Limb (tissue), 2 donors: Measurements from ENCODE around the gene GARRE1.
"Not testable (repeated sequence)": the region's sequence is repeated elsewhere in the genome, so short reads cannot be mapped to it uniquely, and the experiment has no call there.

Experiments
- DNase-seq, 2 donors: peaks; one replicate each; pipeline ENCODE4 v3.0.0-alpha.2; 2016; ENCODE audit errors: extremely low spot score in 2 of 2

The GARRE1 gene

DNA sequence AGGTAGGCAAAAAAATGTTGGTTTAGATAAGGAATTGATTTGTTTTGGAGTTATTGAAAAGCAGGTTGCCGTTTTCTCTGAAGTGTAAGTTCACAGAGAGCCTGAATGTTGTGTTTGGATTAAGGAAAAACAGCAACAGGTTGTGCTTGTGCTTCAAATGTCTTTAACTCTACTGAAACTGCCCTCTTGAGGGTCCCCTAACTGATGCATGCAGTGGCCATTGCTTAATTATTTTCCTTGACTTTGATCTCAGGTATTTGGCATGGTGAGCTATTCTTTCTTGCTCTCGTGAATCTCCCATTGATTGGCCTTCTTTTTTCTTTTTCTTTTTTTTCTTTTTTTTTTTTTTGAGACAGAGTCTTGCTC lies 3.2 kb downstream of the GARRE1 start:
- no peak for DNase-seq

GRCh38 chr19:34259367-34260095 lies 5.2 kb downstream of the GARRE1 start:
- no peak for DNase-seq

DNA sequence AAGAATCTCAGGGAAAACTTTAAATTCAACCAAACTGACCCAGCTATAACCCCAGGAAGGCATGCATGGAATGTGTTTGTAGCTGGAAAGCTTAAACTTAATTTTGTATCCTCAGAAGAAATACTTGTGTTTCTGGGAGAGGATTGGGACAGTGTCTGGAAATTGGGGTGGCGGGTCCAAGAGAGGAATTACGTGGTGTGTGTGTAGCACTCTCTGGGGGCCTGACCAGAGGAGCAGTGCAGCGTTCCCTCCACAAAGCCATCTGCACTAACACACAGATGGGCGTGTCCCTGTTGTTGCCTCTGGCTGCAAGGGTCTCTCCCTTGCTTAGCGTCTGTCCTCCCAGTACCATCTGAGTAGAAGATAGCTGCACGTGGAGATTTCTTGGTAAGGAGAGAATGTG lies 6.4 kb downstream of the GARRE1 start:
- no peak for DNase-seq

- no peak for DNase-seq
These were observed 7.2 kb downstream of the GARRE1 start for GRCh38 chr19:34261334-34262109.

DNA sequence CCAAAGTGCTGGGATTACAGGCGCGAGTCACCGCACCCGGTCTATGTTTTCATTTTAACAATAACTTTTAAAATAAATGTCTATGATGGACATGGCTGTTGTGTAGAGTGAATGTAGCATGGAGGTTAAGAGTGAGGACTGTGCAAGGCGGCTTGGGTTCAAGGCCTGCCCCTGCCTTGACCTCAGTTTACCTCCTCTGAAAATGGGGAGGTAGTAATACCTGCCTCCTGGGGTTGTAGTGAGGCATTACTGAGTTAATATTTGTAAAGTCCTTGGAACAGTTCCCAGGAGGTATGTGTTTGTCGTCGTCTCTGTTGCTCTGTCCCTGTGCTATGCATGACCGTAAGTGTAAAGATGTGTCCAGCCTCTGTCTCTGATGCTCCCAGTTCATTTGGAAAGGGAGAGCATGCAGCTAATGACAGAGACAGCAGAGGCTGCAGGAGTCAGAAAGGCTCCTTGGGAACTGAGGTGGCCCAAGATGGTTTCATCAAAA lies 9.4 kb downstream of the GARRE1 start:
- DNase-seq = no peak

GRCh38 chr19:34265221-34265650 lies 10.9 kb downstream of the GARRE1 start:
- no peak for DNase-seq

- no peak for DNase-seq
These were observed 14.7 kb downstream of the GARRE1 start for GRCh38 chr19:34269081-34269480.

- DNase-seq = no peak
These were observed 15.1 kb downstream of the GARRE1 start for GRCh38 chr19:34269489-34269888.

- peak; percentile 32 to 43 for DNase-seq
These were observed 15.7 kb downstream of the GARRE1 start for GRCh38 chr19:34269968-34270621.

GRCh38 chr19:34273121-34273520 lies 18.8 kb downstream of the GARRE1 start:
- DNase-seq = no peak

DNA sequence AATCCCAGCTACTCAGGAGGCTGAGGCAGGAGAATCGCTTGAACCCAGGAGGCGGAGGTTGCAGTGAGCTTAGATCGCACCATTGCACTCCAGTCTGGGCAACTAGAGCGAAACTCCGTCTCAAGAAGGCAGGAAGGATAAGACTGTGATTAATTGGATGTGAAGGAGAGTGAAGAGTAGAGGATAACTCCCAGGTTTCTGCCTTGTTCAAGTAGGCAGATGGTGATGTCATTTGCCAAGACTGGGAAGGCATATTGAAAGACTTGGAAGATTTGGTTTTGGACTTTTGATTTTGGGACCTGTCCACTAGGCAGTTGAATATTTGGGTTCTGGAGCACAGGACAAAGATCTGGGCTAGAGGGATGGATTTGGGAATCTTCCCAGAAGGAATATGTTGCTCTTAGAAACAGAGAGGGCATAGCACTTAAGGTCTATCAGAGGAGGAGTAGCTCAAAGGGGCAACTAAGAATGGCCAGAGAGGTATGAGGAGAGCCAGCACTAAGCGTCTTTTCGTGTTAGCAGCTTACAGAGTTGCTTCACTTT lies 20.0 kb downstream of the GARRE1 start:
- no peak for DNase-seq

- no peak for DNase-seq
These were observed 20.7 kb downstream of the GARRE1 start for GRCh38 chr19:34274827-34275625.

GRCh38 chr19:34275705-34276104 lies 21.4 kb downstream of the GARRE1 start:
- no peak for DNase-seq

- DNase-seq = no peak
These were observed 22.3 kb downstream of the GARRE1 start for GRCh38 chr19:34276614-34277013.

DNA sequence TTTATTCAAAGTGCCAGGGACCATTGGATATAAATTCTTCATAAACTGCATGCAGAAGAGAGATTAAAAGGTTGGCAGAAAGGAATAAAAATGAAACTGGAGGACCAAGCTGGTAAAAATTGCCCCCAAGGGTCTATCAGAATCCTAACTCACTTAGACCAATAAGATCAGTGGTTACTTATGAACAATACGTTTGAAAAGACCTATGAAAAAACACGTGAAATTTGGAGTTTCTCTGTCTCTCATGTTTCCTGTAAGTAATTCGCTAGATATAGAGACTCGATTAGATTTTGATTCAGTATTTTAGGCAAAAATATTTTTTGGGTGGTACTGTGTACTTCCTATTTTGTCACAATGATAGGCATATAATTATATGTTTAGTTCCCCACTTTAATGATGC lies 22.9 kb downstream of the GARRE1 start:
- no peak for DNase-seq

GRCh38 chr19:34278783-34279182 lies 24.4 kb downstream of the GARRE1 start:
- DNase-seq = no peak

DNA sequence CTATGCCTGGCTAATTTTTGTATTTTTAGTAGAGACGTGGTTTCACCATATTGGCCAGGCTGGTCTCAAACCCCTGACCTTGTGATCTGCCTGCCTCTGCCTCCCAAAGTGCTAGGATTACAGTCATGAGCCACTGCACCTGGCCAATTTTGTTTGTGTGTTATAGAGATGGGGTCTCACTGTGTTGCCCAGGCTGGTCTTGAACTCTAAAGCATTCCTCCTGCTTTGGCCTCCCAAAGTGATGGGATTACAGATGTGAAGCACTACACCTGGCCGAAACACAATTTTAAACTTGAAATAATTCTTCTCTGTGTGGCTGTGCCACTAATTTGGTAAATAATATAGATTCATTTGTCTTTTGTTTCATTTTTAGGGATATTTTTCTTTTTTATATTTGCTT lies 27.1 kb downstream of the GARRE1 start:
- DNase-seq = not testable (repeated sequence)

DNA sequence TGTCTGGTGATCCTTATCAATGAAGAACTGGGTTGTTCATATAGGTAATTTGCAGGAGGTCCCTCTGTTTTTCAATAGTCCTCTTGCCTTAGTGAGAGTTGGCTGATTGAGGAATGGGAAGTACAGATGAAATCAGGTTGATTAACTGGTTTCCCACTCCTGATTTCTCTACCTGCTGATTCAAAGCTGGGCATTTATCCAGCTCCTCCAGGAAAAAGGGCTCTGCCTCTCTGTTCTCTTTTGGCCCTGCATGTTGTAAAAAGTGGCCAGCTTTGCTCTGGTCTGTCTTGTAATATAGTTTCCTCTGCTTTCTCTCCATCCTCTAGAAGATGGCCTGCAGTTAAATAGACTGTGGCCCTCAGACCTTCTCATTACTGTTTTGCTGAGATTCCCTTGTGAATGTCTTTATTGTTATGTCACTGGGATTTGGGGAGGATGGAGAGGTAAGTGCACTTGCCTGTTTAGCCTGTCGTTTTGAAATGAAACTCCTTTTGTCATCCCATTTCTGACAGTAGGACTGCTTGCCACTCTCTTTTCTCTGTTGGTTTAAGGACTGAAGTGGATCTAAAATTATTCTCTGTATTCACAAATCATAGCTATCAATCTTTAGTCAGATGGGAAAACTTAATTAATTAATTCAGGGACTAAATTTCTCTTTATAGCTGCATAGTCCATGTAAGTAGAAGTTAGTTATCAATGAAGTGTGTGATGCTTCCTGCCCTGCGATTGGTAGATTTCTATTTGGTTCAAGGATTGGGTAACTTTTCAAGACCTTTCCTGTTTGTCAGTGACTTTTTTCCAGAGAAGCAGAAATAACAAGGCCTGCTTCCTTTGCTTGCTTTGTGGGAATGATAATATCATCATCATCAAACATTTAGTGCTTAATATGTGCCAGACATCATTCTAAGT lies 28.5 kb downstream of the GARRE1 start:
- no peak for DNase-seq

- DNase-seq = no peak
These were observed 30.2 kb downstream of the GARRE1 start for GRCh38 chr19:34284505-34284904.

DNA sequence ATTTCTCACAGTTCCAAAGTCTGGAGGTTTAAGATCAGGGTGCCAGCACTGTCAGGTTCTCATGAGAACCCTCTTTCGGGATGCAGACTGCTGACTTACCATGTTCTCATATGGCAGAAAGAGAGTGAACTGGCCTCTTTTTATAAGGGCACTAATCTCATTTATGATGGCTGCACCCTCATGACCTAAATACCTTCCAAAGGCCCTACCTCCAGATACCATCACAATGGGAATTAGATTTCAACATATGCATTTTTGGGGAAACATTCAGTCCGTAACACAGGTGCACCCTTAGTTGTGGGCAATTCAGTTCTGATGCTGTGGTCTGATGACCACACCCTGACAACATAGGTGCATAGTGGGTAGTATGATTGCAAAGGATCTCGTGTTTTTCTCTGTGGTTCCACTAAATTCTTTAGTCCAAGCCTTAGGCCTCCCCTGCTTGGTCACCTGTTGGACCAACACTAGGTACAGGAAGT lies 33.3 kb downstream of the GARRE1 start:
- DNase-seq = no peak
